ENCODE results near the gene CYP2D6.

Gene CYP2D6

GRCh38 chr22:42164901-42165300 lies 34.3 kb upstream of the CYP2D6 start:
- TF ChIP-seq, protein P1, sequence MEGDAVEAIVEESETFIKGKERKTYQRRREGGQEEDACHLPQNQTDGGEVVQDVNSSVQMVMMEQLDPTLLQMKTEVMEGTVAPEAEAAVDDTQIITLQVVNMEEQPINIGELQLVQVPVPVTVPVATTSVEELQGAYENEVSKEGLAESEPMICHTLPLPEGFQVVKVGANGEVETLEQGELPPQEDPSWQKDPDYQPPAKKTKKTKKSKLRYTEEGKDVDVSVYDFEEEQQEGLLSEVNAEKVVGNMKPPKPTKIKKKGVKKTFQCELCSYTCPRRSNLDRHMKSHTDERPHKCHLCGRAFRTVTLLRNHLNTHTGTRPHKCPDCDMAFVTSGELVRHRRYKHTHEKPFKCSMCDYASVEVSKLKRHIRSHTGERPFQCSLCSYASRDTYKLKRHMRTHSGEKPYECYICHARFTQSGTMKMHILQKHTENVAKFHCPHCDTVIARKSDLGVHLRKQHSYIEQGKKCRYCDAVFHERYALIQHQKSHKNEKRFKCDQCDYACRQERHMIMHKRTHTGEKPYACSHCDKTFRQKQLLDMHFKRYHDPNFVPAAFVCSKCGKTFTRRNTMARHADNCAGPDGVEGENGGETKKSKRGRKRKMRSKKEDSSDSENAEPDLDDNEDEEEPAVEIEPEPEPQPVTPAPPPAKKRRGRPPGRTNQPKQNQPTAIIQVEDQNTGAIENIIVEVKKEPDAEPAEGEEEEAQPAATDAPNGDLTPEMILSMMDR (IDR thresholded peaks at IDR 0.05; ENCODE audit: insufficient read depth, low read depth, low read length, missing control alignments), result no peak
- no peak for DNase-seq (ENCODE audit: low read depth)

GRCh38 chr22:42163515-42163914 lies 32.9 kb upstream of the CYP2D6 start:
- no peak overlapping the region for H3K4me3 ChIP-seq (ENCODE audit: low read length)
- TF ChIP-seq, protein P1 (IDR thresholded peaks at IDR 0.05; ENCODE audit: insufficient read depth, low read depth, low read length, missing control alignments), result no peak
- DNase-seq (ENCODE audit: low read depth), result no peak

More at GRCh38 chr22:42164901-42165300, 34.3 kb upstream of the CYP2D6 start:
- no peak overlapping the region for H3K4me3 ChIP-seq (ENCODE audit: low read length)

DNA sequence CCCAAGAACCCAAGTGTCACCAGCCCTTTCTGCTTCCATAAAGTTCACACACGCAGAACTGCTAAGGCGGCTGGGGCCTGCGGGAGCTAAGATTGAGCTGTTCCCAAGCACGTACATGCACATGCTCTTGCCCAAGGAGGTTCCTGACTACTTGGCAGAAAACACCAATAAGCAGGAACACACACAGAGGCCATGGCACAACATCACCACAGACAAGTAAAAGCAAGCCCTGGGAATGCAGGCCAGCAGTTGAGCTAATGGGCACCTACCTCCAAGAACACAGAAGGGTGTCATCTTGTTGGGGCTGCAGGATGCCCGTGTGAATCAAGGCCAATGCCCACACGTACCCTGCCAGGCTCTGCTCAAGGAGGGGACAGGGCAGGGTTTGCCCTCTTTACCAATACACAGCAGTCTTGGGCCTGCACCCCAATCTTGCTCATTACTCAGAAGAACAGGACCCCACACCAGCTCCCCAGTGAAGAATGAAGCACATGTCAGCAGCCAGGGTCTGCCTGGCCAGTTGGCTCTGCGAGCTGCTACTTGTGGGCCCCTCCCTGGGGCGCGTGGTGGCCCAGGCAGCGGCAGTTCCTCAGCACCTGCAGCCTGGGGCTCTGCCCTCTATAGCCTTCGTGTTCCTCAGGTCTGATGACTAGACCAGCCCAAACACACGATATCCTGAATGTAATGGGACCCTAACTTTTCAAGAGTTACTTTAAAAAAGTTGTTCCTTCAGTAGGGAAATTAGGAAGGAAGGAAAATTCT lies 32.3 kb upstream of the CYP2D6 start:
- TF ChIP-seq, protein P1 (IDR thresholded peaks at IDR 0.05; ENCODE audit: insufficient read depth, low read depth, low read length, missing control alignments), result no peak
- DNase-seq (ENCODE audit: low read depth), result peak; percentile 98
- no peak overlapping the region for H3K4me3 ChIP-seq (ENCODE audit: low read length)

GRCh38 chr22:42160830-42161696 lies 30.5 kb upstream of the CYP2D6 start:
- no peak overlapping the region for H3K4me3 ChIP-seq (ENCODE audit: low read length)
- TF ChIP-seq, protein P1 (IDR thresholded peaks at IDR 0.05; ENCODE audit: insufficient read depth, low read depth, low read length, missing control alignments), result no peak
- DNase-seq (ENCODE audit: low read depth), result peak; percentile 40

GRCh38 chr22:42160251-42160650 lies 29.6 kb upstream of the CYP2D6 start:
- TF ChIP-seq, protein P1 (IDR thresholded peaks at IDR 0.05; ENCODE audit: insufficient read depth, low read depth, low read length, missing control alignments), result no peak
- no peak for DNase-seq (ENCODE audit: low read depth)
- H3K4me3 ChIP-seq (ENCODE audit: low read length), result no peak overlapping the region

- no peak overlapping the region for H3K4me3 ChIP-seq (ENCODE audit: low read length)
- DNase-seq (ENCODE audit: low read depth), result no peak
- TF ChIP-seq, protein P1 (IDR thresholded peaks at IDR 0.05; ENCODE audit: insufficient read depth, low read depth, low read length, missing control alignments), result no peak
Measured at GRCh38 chr22:42158456-42159132, 28.0 kb upstream of the CYP2D6 start.
